NCI-H2029 treated with DMSO at 0.1 percent for 48 hours (cell line): ENCODE results near the gene KLHL15.
"Not testable (repeated sequence)": the region's sequence is repeated elsewhere in the genome, so short reads cannot be mapped to it uniquely, and the experiment has no call there.

ENCODE experiments used
- DNase-seq: peaks from one replicate; lab custom pipeline; 2025; lab: John Stamatoyannopoulos, UW

KLHL15 gene

GRCh38 chrX:24017674-24018073, 9.3 kb downstream of the KLHL15 start:
- no peak for DNase-seq

GRCh38 chrX:24014388-24015018, 12.5 kb downstream of the KLHL15 start:
- DNase-seq, result no peak

- no peak for DNase-seq
Observed at GRCh38 chrX:24012266-24012665, 14.7 kb downstream of the KLHL15 start.

GRCh38 chrX:24005867-24006266, 21.1 kb downstream of the KLHL15 start:
- DNase-seq, result no peak

GRCh38 chrX:24005028-24005427, 22.0 kb downstream of the KLHL15 start:
- no peak for DNase-seq

- DNase-seq, result no peak
Observed at GRCh38 chrX:24002792-24003191, 24.2 kb downstream of the KLHL15 start.

GRCh38 chrX:24002167-24002566, 24.8 kb downstream of the KLHL15 start:
- no peak for DNase-seq

- DNase-seq, result no peak
Observed at GRCh38 chrX:23999671-24000070, 27.3 kb downstream of the KLHL15 start.

- no peak for DNase-seq
Observed at GRCh38 chrX:23993012-23993633, 33.9 kb downstream of the KLHL15 start.

- DNase-seq, result no peak
Observed at GRCh38 chrX:23992431-23992830, 34.6 kb downstream of the KLHL15 start.

- DNase-seq, result no peak
Observed at GRCh38 chrX:23990455-23990854, 36.5 kb downstream of the KLHL15 start.

GRCh38 chrX:23989689-23990088, 37.3 kb downstream of the KLHL15 start:
- DNase-seq, result no peak

GRCh38 chrX:23982891-23983290, 44.1 kb downstream of the KLHL15 start:
- DNase-seq, result no peak

- no peak for DNase-seq
Observed at GRCh38 chrX:23981711-23982110, 45.3 kb downstream of the KLHL15 start.

GRCh38 chrX:23981222-23981621, 45.8 kb downstream of the KLHL15 start:
- DNase-seq, result no peak

- DNase-seq, result no peak
Observed at GRCh38 chrX:23980011-23980441, 47.0 kb downstream of the KLHL15 start.

- no peak for DNase-seq
Observed at GRCh38 chrX:23978491-23978890, 48.5 kb downstream of the KLHL15 start.

- not testable (repeated sequence) for DNase-seq
Observed at GRCh38 chrX:23965630-23966029, 61.4 kb downstream of the KLHL15 start.

GRCh38 chrX:23964191-23964590, 62.8 kb downstream of the KLHL15 start:
- no peak for DNase-seq

- DNase-seq, result no peak
Observed at GRCh38 chrX:23959781-23960180, 67.2 kb downstream of the KLHL15 start.

GRCh38 chrX:23954396-23954795, 72.6 kb downstream of the KLHL15 start:
- no peak for DNase-seq

- DNase-seq, result no peak
Observed at GRCh38 chrX:23953908-23954269, 73.1 kb downstream of the KLHL15 start.

- no peak for DNase-seq
Observed at GRCh38 chrX:23952984-23953907, 73.7 kb downstream of the KLHL15 start.
